Measurements from ENCODE around the gene DEPP1.

The DEPP1 gene

DNA sequence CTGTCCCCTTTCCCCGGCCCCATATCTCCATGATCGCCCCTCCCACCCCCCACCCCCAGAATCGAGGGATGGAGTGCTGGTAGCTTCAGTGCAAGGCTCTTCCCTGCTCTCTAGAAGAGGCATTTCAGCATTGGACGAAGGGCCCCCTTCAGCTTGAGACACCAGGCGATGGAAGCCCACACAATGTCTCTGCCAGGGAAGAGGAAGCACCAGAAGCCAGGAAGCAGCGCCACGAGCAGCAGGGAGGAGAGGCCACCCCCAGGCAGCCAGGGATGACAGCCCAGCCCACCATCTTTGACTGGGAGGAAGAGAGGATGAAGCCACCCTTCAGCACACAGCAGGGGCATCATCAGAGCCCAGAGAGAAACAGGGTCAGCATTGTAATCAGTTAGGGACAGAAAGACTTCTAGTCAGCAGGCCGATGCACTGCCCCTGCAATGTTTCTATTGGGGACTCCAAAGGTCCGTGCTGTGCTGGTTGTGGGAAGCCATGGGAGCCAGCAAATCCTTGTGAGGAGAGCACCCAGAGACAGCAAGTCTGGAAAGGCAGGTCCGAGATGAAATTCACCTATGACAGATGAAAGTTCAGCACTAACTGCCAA, 51.8 kb downstream of the DEPP1 start:
- Histone ChIP-seq H3K36me3 (replicated peaks) (no peaks in the 10 kb centered on the region), H3K4me3 (no peak overlapping the region), H3K9me3 (no peaks in the 10 kb centered on the region), H3K4me1 (no peaks in the 10 kb centered on the region), H3K27me3 (ENCODE audit: low read depth) (no peaks in the 10 kb centered on the region)
- in situ Hi-C loops (cut with MboI; ENCODE audit: low sequenced_read_pairs) = no loop called here
- no peak for DNase-seq (ENCODE audit: low spot score in 2 of 2)

Measured in HAP-1 (cell line).